Activated naive CD4-positive, alpha-beta T cell treated with anti-CD3 and anti-CD28 coated beads, Interleukin-2, amount 50 U/mL, for 72 hours (primary cell): ENCODE results near the gene JMJD6. TPM values are rescaled to one million over a fixed set of nuclear protein-coding genes. Genes with fewer than 3 reads are reported as not detected.
"Not testable (repeated sequence)": the region's sequence is repeated elsewhere in the genome, so short reads cannot be mapped to it uniquely, and the experiment has no call there.

Experiments used
- ATAC-seq, 2 donors: fragments of 150-1000 bp; cut with Tn5 transposase; 2 replicates each; pipeline ENCODE4 v1.10.0; 2021; ENCODE audit warnings: mild to moderate bottlenecking in 2 of 2, moderate library complexity in 2 of 2
- DNase-seq, 2 donors: peaks; one replicate each; pipeline ENCODE4 v3.0.0; 2021 to 2022; ENCODE audit warnings: low spot score in 2 of 2
- H3K27ac Mint-ChIP-seq, 2 donors: one replicate each; pipeline ENCODE4 v1.8.0; 2022; ENCODE audit warnings: mild to moderate bottlenecking in 2 of 2, mixed read lengths in 2 of 2
- H3K36me3 Mint-ChIP-seq, 2 donors: one replicate each; pipeline ENCODE4 v1.8.0; 2022; ENCODE audit warnings: mixed read lengths in 2 of 2
- H3K9me3 Mint-ChIP-seq, 2 donors: one replicate each; pipeline ENCODE4 v1.8.0; 2022; ENCODE audit warnings: mixed read lengths in 2 of 2
- total RNA-seq, 2 donors: library from RNA; stranded (reverse); gene quantifications; one replicate each; pipeline ENCODE4 v1.2.3, GENCODE V29; 2022

JMJD6 gene
- total RNA-seq, 2 donors from 2014 or later: 82.3 to 91.0 TPM

GRCh38 chr17:76726776-76727718, 641 bp upstream of the JMJD6 start, which contains the start of gene METTL23:
Gene METTL23, plus strand, starts transcription at chr17:76726839. Its CDS starts 2,872 bp downstream, at chr17:76729711.
- peaks cover 26 to 48% of the 10 kb centered on the region in 2 donors for H3K36me3 Mint-ChIP-seq
- H3K27ac Mint-ChIP-seq: peak within 1 kb of the TSS; percentile 97 to 99
- H3K9me3 Mint-ChIP-seq: no peaks in the 10 kb centered on the region
- ATAC-seq: peak; percentile 50 to 79
- peak; percentile 83 to 93 for DNase-seq

- Mint-ChIP-seq H3K27ac (peak overlapping the region; percentile 97 to 99), H3K9me3 (no peaks in the 10 kb centered on the region), H3K36me3 (peaks cover 40 to 53% of the 10 kb centered on the region in 2 donors)
- DNase-seq (peak; percentile 71 to 74), ATAC-seq (peak; percentile 35 to 37)
Measured at GRCh38 chr17:76725580-76726230, 701 bp downstream of the JMJD6 start.

GRCh38 chr17:76723812-76724211, 2.6 kb downstream of the JMJD6 start:
- Mint-ChIP-seq H3K27ac (no peak overlapping the region), H3K36me3 (peaks cover 43 to 47% of the 10 kb centered on the region in 2 donors), H3K9me3 (no peaks in the 10 kb centered on the region)
- ATAC-seq: no peak
- no peak for DNase-seq

GRCh38 chr17:76722977-76723376, 3.4 kb downstream of the JMJD6 start:
- not testable (repeated sequence) for H3K27ac Mint-ChIP-seq, H3K9me3 Mint-ChIP-seq, ATAC-seq, DNase-seq
- peaks cover 43 to 50% of the 10 kb centered on the region in 2 donors for H3K36me3 Mint-ChIP-seq

- ATAC-seq: no peak
- Mint-ChIP-seq H3K9me3 (no peaks in the 10 kb centered on the region), H3K27ac (peak overlapping the region; percentile 8 to 86), H3K36me3 (peaks cover 38 to 44% of the 10 kb centered on the region in 2 donors)
- no peak for DNase-seq
Measured at GRCh38 chr17:76722279-76722678, 4.1 kb downstream of the JMJD6 start.

- no peaks in the 10 kb centered on the region for H3K9me3 Mint-ChIP-seq
- DNase-seq: no peak
- peaks cover 37 to 42% of the 10 kb centered on the region in 2 donors for H3K36me3 Mint-ChIP-seq
- no peak for ATAC-seq
- H3K27ac Mint-ChIP-seq: peak overlapping the region; percentile 8 to 70
Measured at GRCh38 chr17:76721463-76721862, 4.9 kb downstream of the JMJD6 start.

GRCh38 chr17:76720941-76721340, 5.5 kb downstream of the JMJD6 start:
- peaks cover 37 to 44% of the 10 kb centered on the region in 2 donors for H3K36me3 Mint-ChIP-seq
- ATAC-seq (no peak), DNase-seq (no peak)
- H3K9me3 Mint-ChIP-seq: no peaks in the 10 kb centered on the region
- H3K27ac Mint-ChIP-seq: peak overlapping the region in 1 of 2 donors; percentile 8

- Mint-ChIP-seq H3K27ac (no peak overlapping the region), H3K9me3 (no peaks in the 10 kb centered on the region), H3K36me3 (peaks cover 31 to 38% of the 10 kb centered on the region in 2 donors)
- DNase-seq (no peak), ATAC-seq (no peak)
Measured at GRCh38 chr17:76720211-76720610, 6.2 kb downstream of the JMJD6 start.

- Mint-ChIP-seq H3K9me3 (no peaks in the 10 kb centered on the region), H3K36me3 (peaks cover 31 to 32% of the 10 kb centered on the region in 2 donors), H3K27ac (no peak overlapping the region)
- ATAC-seq (no peak), DNase-seq (no peak)
Measured at GRCh38 chr17:76718516-76718915, 7.9 kb downstream of the JMJD6 start.

- ATAC-seq (no peak), DNase-seq (no peak)
- Mint-ChIP-seq H3K27ac (peak overlapping the region; percentile 84 to 86), H3K36me3 (peaks cover 26 to 27% of the 10 kb centered on the region in 2 donors), H3K9me3 (no peaks in the 10 kb centered on the region)
Measured at GRCh38 chr17:76716839-76717215, 9.6 kb downstream of the JMJD6 start.

- ATAC-seq (peak; percentile 91 to 94), DNase-seq (peak in 1 of 2 donors; percentile 74)
- peaks cover 20 to 21% of the 10 kb centered on the region in 2 donors for H3K36me3 Mint-ChIP-seq
- no peaks in the 10 kb centered on the region for H3K9me3 Mint-ChIP-seq
- H3K27ac Mint-ChIP-seq: peak overlapping the region; percentile 84 to 86
Measured at GRCh38 chr17:76716146-76716838, 10.1 kb downstream of the JMJD6 start.

- Mint-ChIP-seq H3K9me3 (no peaks in the 10 kb centered on the region), H3K36me3 (peaks cover 12 to 15% of the 10 kb centered on the region in 2 donors), H3K27ac (peak overlapping the region in 1 of 2 donors; percentile 86)
- no peak for ATAC-seq
- no peak for DNase-seq
Measured at GRCh38 chr17:76715496-76715830, 10.9 kb downstream of the JMJD6 start.

- Mint-ChIP-seq H3K36me3 (peaks cover 11 to 14% of the 10 kb centered on the region in 2 donors), H3K27ac (peak overlapping the region; percentile 11 to 86), H3K9me3 (no peaks in the 10 kb centered on the region)
- DNase-seq (peak in 1 of 2 donors; percentile 88), ATAC-seq (no peak)
Measured at GRCh38 chr17:76714822-76715495, 11.4 kb downstream of the JMJD6 start.

GRCh38 chr17:76714336-76714735, 12.1 kb downstream of the JMJD6 start:
- H3K36me3 Mint-ChIP-seq: peaks cover 11 to 14% of the 10 kb centered on the region in 2 donors
- peak overlapping the region in 1 of 2 donors; percentile 11 for H3K27ac Mint-ChIP-seq
- ATAC-seq: no peak
- DNase-seq: no peak
- H3K9me3 Mint-ChIP-seq: no peaks in the 10 kb centered on the region

- Mint-ChIP-seq H3K36me3 (peaks cover 11% of the 10 kb centered on the region in 2 donors), H3K9me3 (no peaks in the 10 kb centered on the region), H3K27ac (no peak overlapping the region)
- ATAC-seq (no peak), DNase-seq (no peak)
Measured at GRCh38 chr17:76713765-76714164, 12.6 kb downstream of the JMJD6 start.

- H3K9me3 Mint-ChIP-seq, ATAC-seq, DNase-seq: not testable (repeated sequence)
- Mint-ChIP-seq H3K36me3 (peaks cover 8 to 11% of the 10 kb centered on the region in 2 donors), H3K27ac (peak overlapping the region in 1 of 2 donors; percentile 48)
Measured at GRCh38 chr17:76712321-76712720, 14.1 kb downstream of the JMJD6 start.
